Suprapubic skin (tissue), 4 donors: ENCODE data around the gene GPATCH1.

Experiments
- CTCF ChIP-seq, 2 donors: fragments of 200-600 bp in 1 of 2; fragments of 450-650 bp in 1 of 2; sonication (generic) in 1 of 2; IDR thresholded peaks; one replicate each; pipeline ENCODE4 v1.5.1; 2016 to 2019; ENCODE audit warnings: antibody characterized with exemption in 2 of 2, mild to moderate bottlenecking in 1 of 2, moderate library complexity in 1 of 2
- EP300 ChIP-seq: sonication (generic); formaldehyde crosslinking; IDR thresholded peaks from one replicate; pipeline ENCODE4 v1.6.1; 2017; ENCODE audit warnings: antibody characterized with exemption
- POLR2A ChIP-seq, 2 donors: fragments of 450-650 bp; IDR thresholded peaks; one replicate each; pipeline ENCODE4 v1.6.1; 2017; ENCODE audit warnings: antibody characterized with exemption in 2 of 2, mild to moderate bottlenecking in 2 of 2, moderate library complexity in 2 of 2
- POLR2AphosphoS5 ChIP-seq, 3 donors: sonication (generic); formaldehyde crosslinking; IDR thresholded peaks; one replicate each; pipeline ENCODE4 v1.6.1; 2017; ENCODE audit warnings: antibody characterized with exemption in 3 of 3

GRCh38 chr19:33146209-33146608 lies 65.2 kb downstream of the GPATCH1 start:
- TF ChIP-seq CTCF (IDR thresholded peaks at IDR 0.05) (no peak), POLR2A (IDR thresholded peaks at IDR 0.05) (no peak), POLR2AphosphoS5 (IDR thresholded peaks at IDR 0.05) (no peak), EP300 (no peak)
